Lower leg skin (tissue), 4 donors: Measurements from ENCODE around the gene CARD10. TPM values are rescaled to one million over a fixed set of nuclear protein-coding genes. Genes with fewer than 3 reads are reported as not detected.

Experiments
- DNase-seq, 2 donors: peaks; one replicate each; pipeline ENCODE4 v3.0.0-alpha.2; 2019; ENCODE audit warnings: low spot score in 2 of 2
- H3K4me3 ChIP-seq: fragments of 200-600 bp; sonication (generic); 2 replicates; pipeline ENCODE4 v1.5.1; 2017; ENCODE audit warnings: mild to moderate bottlenecking, low read depth; ENCODE audit not compliant: poor library complexity, severe bottlenecking
- CTCF ChIP-seq, 3 donors: fragments of 450-650 bp; IDR thresholded peaks; one replicate each; pipeline ENCODE4 v1.5.1; 2016; ENCODE audit warnings: antibody characterized with exemption in 3 of 3, mild to moderate bottlenecking in 3 of 3, moderate library complexity in 2 of 3
- POLR2A ChIP-seq, 2 donors: fragments of 450-650 bp; IDR thresholded peaks; one replicate each; pipeline ENCODE4 v1.6.1; 2016 to 2017; ENCODE audit warnings: antibody characterized with exemption in 2 of 2, mild to moderate bottlenecking in 1 of 2, moderate library complexity in 1 of 2
- WGBS, 2 donors: methylation state at CpG; one replicate each; pipeline ENCODE4 v1.1.5; 2018; 5-methylcytosine and 5-hydroxymethylcytosine counted together
- intact Hi-C: fragments of 100-400 bp; cut with DNase I; formaldehyde crosslinking; loops from one replicate; pipeline ENCODE4 v1.15.0; 2023; ENCODE audit warnings: low total_unique reads
- total RNA-seq, 4 donors: library from RNA; depleted of rRNA; stranded (reverse); fragments of >200 nt; gene quantifications; one replicate each; pipeline ENCODE4 v1.1.0, GENCODE V29; 2016

CARD10 gene
- total RNA-seq, 4 donors from 2014 or later = 13.2 to 22.5 (median 18.6) TPM

- 65 to 73% methylated on average over 17 of the region's 17 CpGs for WGBS, 2 donors
- intact Hi-C loops = loop anchor here (2.0 kb wide), 1 partner anchor 140 kb away; no protein-coding TSS in a partner anchor
- no peak overlapping the region for H3K4me3 ChIP-seq
- TF ChIP-seq POLR2A (IDR thresholded peaks at IDR 0.05) = no peak
- TF ChIP-seq CTCF (IDR thresholded peaks at IDR 0.05) = no peak
- no peak for DNase-seq
Observed at GRCh38 chr22:37456346-37456745, 62.9 kb downstream of the CARD10 start.

- no peak overlapping the region for H3K4me3 ChIP-seq
- TF ChIP-seq POLR2A (IDR thresholded peaks at IDR 0.05) (no peak), CTCF (IDR thresholded peaks at IDR 0.05) (no peak)
- intact Hi-C loops = loop anchor here (2.0 kb wide), 1 partner anchor 139 kb away; no protein-coding TSS in a partner anchor
- no peak for DNase-seq
- WGBS, 2 donors = 70 to 74% methylated on average over 14 of the region's 14 CpGs
Observed at GRCh38 chr22:37455896-37456295, 63.3 kb downstream of the CARD10 start.

- intact Hi-C loops = no loop called here
- H3K4me3 ChIP-seq = no peak overlapping the region
Observed at GRCh38 chr22:37454857-37455686, 64.1 kb downstream of the CARD10 start.

GRCh38 chr22:37453696-37454095 lies 65.5 kb downstream of the CARD10 start:
- intact Hi-C loops = no loop called here
- WGBS, 2 donors = 83 to 95% methylated on average over 4 to 6 of the region's 7 CpGs
- no peak for DNase-seq
- no peak overlapping the region for H3K4me3 ChIP-seq
- no peak for TF ChIP-seq CTCF (IDR thresholded peaks at IDR 0.05)
- no peak for TF ChIP-seq POLR2A (IDR thresholded peaks at IDR 0.05)

More at GRCh38 chr22:37454857-37455686, 64.1 kb downstream of the CARD10 start:
- 46 to 53% methylated on average over 21 of the region's 21 CpGs for WGBS, 2 donors
- no peak for DNase-seq
- TF ChIP-seq CTCF (IDR thresholded peaks at IDR 0.05) (no peak), POLR2A (IDR thresholded peaks at IDR 0.05) (no peak)

GRCh38 chr22:37451218-37451617 lies 68.0 kb downstream of the CARD10 start:
- TF ChIP-seq POLR2A (IDR thresholded peaks at IDR 0.05) (no peak), CTCF (IDR thresholded peaks at IDR 0.05) (no peak)
- WGBS, 2 donors = 48 to 56% methylated on average over 1 of the region's 1 CpG
- DNase-seq = no peak
- no peak overlapping the region for H3K4me3 ChIP-seq
- intact Hi-C loops = no loop called here
